ENCODE results near the gene PLCB3.

DNA sequence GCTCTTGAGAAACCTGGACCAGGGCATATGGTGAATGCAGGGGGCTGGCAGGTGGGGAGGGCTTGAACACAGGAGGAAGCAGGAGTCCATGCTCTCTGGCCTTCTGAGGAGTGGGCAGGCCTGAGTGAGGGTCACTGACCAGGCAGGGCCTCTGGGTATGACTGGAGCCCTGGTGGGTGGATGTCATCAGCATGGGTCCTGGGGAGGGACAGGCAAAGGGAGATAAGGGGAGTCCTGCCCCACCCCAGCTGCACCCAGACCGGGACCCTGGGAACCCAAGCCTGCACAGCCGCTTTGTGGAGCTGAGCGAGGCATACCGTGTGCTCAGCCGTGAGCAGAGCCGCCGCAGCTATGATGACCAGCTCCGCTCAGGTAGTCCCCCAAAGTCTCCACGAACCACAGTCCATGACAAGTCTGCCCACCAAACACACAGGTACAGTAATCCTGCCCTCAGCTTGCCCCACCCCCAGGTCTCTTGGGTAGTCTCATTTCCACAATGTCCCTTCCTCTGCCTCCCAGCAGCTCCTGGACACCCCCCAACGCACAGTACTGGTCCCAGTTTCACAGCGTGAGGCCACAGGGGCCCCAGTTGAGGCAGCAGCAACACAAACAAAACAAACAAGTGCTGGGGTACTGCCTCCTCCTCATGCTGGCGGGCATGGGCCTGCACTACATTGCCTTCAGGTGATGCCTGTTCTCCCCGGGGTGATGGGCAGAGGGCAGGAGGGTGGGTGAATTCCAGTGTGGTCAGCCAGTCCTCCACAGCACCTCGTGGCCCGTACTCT, 19.0 kb upstream of the PLCB3 start:
- no peak for TF ChIP-seq CTCF (IDR thresholded peaks at IDR 0.05)
- TF ChIP-seq POLR2AphosphoS5 (IDR thresholded peaks at IDR 0.05), result no peak
- no peak for TF ChIP-seq EP300 (IDR thresholded peaks at IDR 0.05)

Measured in sigmoid colon (tissue), 4 donors.